Measurements from ENCODE around the gene PTGIS.

PTGIS gene

GRCh38 chr20:49575551-49576060, 7.7 kb upstream of the PTGIS start:
- H3K27ac ChIP-seq = no peak overlapping the region
- DNase-seq = no peak

GRCh38 chr20:49573900-49574416, 6.0 kb upstream of the PTGIS start:
- no peak for DNase-seq

More at GRCh38 chr20:49575551-49576060, 7.7 kb upstream of the PTGIS start:
- no peak for TF ChIP-seq CTCF (IDR thresholded peaks at IDR 0.05; ENCODE audit: low read depth, low read length)
- H3K9me3 ChIP-seq (ENCODE audit: severe bottlenecking) = no peaks in the 10 kb centered on the region
- H3K27me3 ChIP-seq (ENCODE audit: insufficient read depth, low read depth, severe bottlenecking) = no peaks in the 10 kb centered on the region
- H3K4me3 ChIP-seq (ENCODE audit: low read depth, low read length) = no peak overlapping the region
- no peaks in the 10 kb centered on the region for H3K36me3 ChIP-seq

GRCh38 chr20:49572857-49573256, 4.9 kb upstream of the PTGIS start:
- Histone ChIP-seq H3K9me3 (ENCODE audit: severe bottlenecking) (no peaks in the 10 kb centered on the region), H3K27me3 (ENCODE audit: insufficient read depth, low read depth, severe bottlenecking) (no peaks in the 10 kb centered on the region), H3K36me3 (no peaks in the 10 kb centered on the region), H3K4me3 (ENCODE audit: low read depth, low read length) (no peak overlapping the region), H3K27ac (no peak overlapping the region)
- DNase-seq = no peak
- no peak for TF ChIP-seq CTCF (IDR thresholded peaks at IDR 0.05; ENCODE audit: low read depth, low read length)

More at GRCh38 chr20:49573900-49574416, 6.0 kb upstream of the PTGIS start:
- Histone ChIP-seq H3K9me3 (ENCODE audit: severe bottlenecking) (no peaks in the 10 kb centered on the region), H3K27ac (no peak overlapping the region), H3K27me3 (ENCODE audit: insufficient read depth, low read depth, severe bottlenecking) (no peaks in the 10 kb centered on the region), H3K4me3 (ENCODE audit: low read depth, low read length) (no peak overlapping the region), H3K36me3 (no peaks in the 10 kb centered on the region)
- no peak for TF ChIP-seq CTCF (IDR thresholded peaks at IDR 0.05; ENCODE audit: low read depth, low read length)

- TF ChIP-seq CTCF (IDR thresholded peaks at IDR 0.05; ENCODE audit: low read depth, low read length) = no peak
- no peak for DNase-seq
- no peak overlapping the region for H3K4me3 ChIP-seq (ENCODE audit: low read depth, low read length)
- no peak overlapping the region for H3K27ac ChIP-seq
- H3K9me3 ChIP-seq (ENCODE audit: severe bottlenecking) = no peaks in the 10 kb centered on the region
- no peaks in the 10 kb centered on the region for H3K27me3 ChIP-seq (ENCODE audit: insufficient read depth, low read depth, severe bottlenecking)
- no peaks in the 10 kb centered on the region for H3K36me3 ChIP-seq
These were observed 3.6 kb upstream of the PTGIS start for GRCh38 chr20:49571553-49571835.

- no peak for DNase-seq
- H3K4me3 ChIP-seq (ENCODE audit: low read depth, low read length) = no peak overlapping the region
- no peaks in the 10 kb centered on the region for H3K36me3 ChIP-seq
- H3K27ac ChIP-seq = no peak overlapping the region
- no peaks in the 10 kb centered on the region for H3K9me3 ChIP-seq (ENCODE audit: severe bottlenecking)
- H3K27me3 ChIP-seq (ENCODE audit: insufficient read depth, low read depth, severe bottlenecking) = no peaks in the 10 kb centered on the region
- TF ChIP-seq CTCF (IDR thresholded peaks at IDR 0.05; ENCODE audit: low read depth, low read length) = no peak
These were observed 3.1 kb upstream of the PTGIS start for GRCh38 chr20:49570828-49571552.

Measured in WERI-Rb-1 (cell line).